Adipocyte (in vitro differentiated cells): ENCODE data around the gene HMCN2.

Experiments
- DNase-seq: peaks from one replicate; pipeline ENCODE4 v3.0.0-alpha.2; 2015; ENCODE audit warnings: low read depth
- H3K27me3 ChIP-seq: replicated peaks from 2 replicates; pipeline ENCODE4 v1.7.0; 2013; ENCODE audit warnings: mild to moderate bottlenecking, low read length, moderate library complexity; ENCODE audit not compliant: control insufficient read depth, insufficient read depth
- H3K36me3 ChIP-seq: 2 replicates; pipeline ENCODE4 v1.7.0; 2013; ENCODE audit warnings: low read length, mild to moderate bottlenecking, moderate library complexity; ENCODE audit not compliant: control insufficient read depth, insufficient read depth, severe bottlenecking
- H3K4me1 ChIP-seq: 2 replicates; pipeline ENCODE4 v1.7.0; 2013; ENCODE audit warnings: mild to moderate bottlenecking, low read length, moderate library complexity; ENCODE audit not compliant: control insufficient read depth, insufficient read depth
- H3K4me3 ChIP-seq: 2 replicates; pipeline ENCODE4 v1.7.0; 2013; ENCODE audit warnings: mild to moderate bottlenecking, low read length, moderate library complexity
- H3K9ac ChIP-seq: 2 replicates; pipeline ENCODE4 v1.7.0; 2013; ENCODE audit warnings: mild to moderate bottlenecking, low read length, moderate library complexity
- H3K9me3 ChIP-seq: 2 replicates; pipeline ENCODE4 v1.7.0; 2013; ENCODE audit warnings: mild to moderate bottlenecking, low read length, moderate library complexity; ENCODE audit not compliant: control insufficient read depth

The HMCN2 gene

DNA sequence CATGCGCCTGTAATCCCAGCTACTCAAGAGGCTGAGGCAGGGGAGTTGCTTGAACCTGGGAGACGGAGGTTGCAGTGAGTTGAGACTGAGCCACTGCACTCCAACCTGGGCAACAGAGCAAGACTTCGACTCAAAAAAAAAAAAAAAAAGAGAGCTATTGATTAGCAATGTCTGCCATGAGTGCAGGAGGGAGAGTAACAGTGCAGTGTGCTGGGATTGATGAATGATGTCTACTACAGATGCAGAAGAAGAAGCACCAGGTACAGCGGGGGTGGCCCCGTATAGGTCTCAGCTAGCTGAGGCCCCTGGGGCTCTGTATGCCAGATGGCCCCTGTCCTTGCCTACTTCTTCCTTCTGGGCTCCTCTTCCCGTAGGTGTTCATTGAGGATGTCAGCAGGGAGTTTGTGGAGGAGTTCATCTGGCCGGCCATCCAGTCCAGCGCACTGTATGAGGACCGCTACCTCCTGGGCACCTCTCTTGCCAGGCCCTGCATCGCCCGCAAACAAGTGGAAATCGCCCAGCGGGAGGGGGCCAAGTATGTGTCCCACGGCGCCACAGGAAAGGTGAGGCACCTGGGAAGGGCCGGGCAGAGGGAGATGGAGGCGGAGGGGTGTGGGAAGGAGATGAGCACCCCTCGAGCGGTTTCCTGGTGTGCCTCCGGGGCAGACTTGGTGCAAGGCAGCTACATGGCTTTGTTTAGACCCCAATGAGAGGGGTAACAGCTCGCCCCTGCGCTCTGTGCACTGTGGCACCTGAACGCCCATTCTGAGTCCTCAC, 192.7 kb downstream of the HMCN2 start:
- Histone ChIP-seq H3K9me3 (no peaks in the 10 kb centered on the region), H3K4me3 (no peak overlapping the region), H3K27me3 (no peaks in the 10 kb centered on the region), H3K36me3 (peaks cover 92% of the 10 kb centered on the region), H3K4me1 (peaks cover 2% of the 10 kb centered on the region), H3K9ac (no peak overlapping the region)
- no peak for DNase-seq

DNA sequence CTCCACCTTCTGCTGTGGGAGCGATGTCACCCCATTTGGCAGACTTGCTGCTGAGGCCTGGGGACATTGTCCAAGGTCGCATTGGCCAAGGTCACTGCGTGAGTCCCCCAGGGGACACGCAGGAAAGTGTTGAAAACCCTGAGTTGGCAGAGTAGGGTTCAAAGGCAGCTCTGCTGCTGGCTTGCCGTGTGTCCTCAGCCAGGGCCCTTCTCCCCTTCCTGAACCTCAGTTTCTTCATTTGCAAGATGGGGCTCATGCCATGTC, 193.2 kb downstream of the HMCN2 start:
- Histone ChIP-seq H3K4me1 (peaks cover 2% of the 10 kb centered on the region), H3K36me3 (peaks cover 94% of the 10 kb centered on the region), H3K9me3 (no peaks in the 10 kb centered on the region), H3K9ac (peak overlapping the region; percentile 18), H3K4me3 (no peak overlapping the region), H3K27me3 (no peaks in the 10 kb centered on the region)
- DNase-seq, result no peak

- H3K4me3 ChIP-seq, result no peak overlapping the region
- H3K9ac ChIP-seq, result peak overlapping the region; percentile 18
- H3K9me3 ChIP-seq, result no peaks in the 10 kb centered on the region
- DNase-seq, result no peak
- peaks cover 2% of the 10 kb centered on the region for H3K4me1 ChIP-seq
- H3K27me3 ChIP-seq, result no peaks in the 10 kb centered on the region
- H3K36me3 ChIP-seq, result peaks cover 94% of the 10 kb centered on the region
Measured at GRCh38 chr9:130459151-130459550, 193.6 kb downstream of the HMCN2 start.

GRCh38 chr9:130459941-130460669, 194.5 kb downstream of the HMCN2 start:
- no peaks in the 10 kb centered on the region for H3K27me3 ChIP-seq
- no peak for DNase-seq
- no peak overlapping the region for H3K4me3 ChIP-seq
- H3K9me3 ChIP-seq, result no peaks in the 10 kb centered on the region
- peaks cover 2% of the 10 kb centered on the region for H3K4me1 ChIP-seq
- no peak overlapping the region for H3K9ac ChIP-seq
- H3K36me3 ChIP-seq, result peaks cover 91% of the 10 kb centered on the region

DNA sequence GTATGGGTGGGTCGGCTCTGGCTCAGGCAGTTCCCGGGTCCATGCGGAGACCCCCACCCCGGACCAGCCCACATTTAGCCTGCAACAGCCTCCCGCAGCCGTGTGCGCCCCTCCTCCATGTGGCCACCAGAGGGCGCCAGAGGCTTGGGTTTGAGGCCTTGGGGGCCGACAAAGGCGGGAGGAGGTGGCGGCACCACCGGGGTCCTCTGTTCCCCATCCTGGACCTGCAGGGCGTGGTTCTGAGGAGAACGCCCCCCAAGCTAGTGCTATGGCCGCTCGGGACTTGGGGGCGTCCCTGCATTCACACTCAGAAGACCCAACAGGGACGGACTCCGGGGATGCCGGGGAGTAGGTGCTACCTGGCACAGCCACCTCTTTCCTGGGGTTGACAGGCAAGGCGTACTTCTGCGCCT, 195.7 kb downstream of the HMCN2 start:
- no peaks in the 10 kb centered on the region for H3K9me3 ChIP-seq
- peaks cover 2% of the 10 kb centered on the region for H3K4me1 ChIP-seq
- H3K36me3 ChIP-seq, result peaks cover 93% of the 10 kb centered on the region
- no peak overlapping the region for H3K9ac ChIP-seq
- no peaks in the 10 kb centered on the region for H3K27me3 ChIP-seq
- H3K4me3 ChIP-seq, result no peak overlapping the region
- DNase-seq, result peak; percentile 75

- no peak for DNase-seq
- Histone ChIP-seq H3K4me1 (peaks cover 2% of the 10 kb centered on the region), H3K36me3 (peaks cover 95% of the 10 kb centered on the region), H3K9me3 (no peaks in the 10 kb centered on the region), H3K4me3 (no peak overlapping the region), H3K9ac (no peak overlapping the region), H3K27me3 (no peaks in the 10 kb centered on the region)
Measured at GRCh38 chr9:130461731-130462130, 196.2 kb downstream of the HMCN2 start.

DNA sequence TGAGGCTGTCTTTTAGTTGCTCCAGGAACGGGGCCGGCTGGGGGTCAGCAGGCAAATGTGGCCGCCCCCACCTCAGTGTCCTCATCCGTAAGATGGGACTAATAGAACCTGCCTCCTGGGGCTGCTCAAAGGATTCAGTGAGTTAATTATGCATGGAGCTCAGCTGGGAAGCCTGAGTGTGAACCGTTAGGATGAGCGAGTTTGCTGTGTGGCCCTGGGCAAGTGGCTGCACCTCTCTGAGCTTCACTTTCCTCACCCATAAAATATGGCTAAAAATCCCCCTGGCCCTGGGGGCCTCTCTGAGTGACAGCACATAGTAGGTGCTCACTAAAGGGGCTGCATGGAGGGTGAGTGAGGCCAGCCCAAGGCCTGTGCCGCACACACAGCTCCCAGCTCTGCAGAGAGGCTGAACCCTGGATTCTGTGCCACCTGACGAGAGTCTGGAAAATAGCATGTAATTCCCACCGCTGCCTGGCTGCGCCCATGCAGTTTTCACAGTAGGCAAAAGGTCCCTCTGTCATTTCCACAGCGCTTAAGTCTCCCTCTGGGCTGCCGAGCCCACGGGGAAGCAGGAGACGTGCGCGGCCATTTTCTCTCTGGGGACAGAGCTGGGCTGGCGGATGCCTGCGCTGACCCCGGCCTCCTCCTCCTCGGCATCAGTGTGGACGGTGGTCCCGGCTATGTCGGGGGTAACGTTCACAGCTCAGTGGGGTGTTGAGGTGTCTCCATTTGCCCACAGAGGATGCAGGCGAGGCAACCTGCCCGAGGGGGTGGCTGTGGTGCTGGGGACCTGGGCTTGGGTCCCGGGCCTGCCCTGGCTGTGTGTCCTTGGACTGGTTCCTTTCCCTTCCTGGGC, 197.4 kb downstream of the HMCN2 start:
- no peaks in the 10 kb centered on the region for H3K27me3 ChIP-seq
- H3K4me3 ChIP-seq, result no peak overlapping the region
- no peaks in the 10 kb centered on the region for H3K9me3 ChIP-seq
- peaks cover 2% of the 10 kb centered on the region for H3K4me1 ChIP-seq
- peaks cover 95% of the 10 kb centered on the region for H3K36me3 ChIP-seq
- no peak for DNase-seq
- H3K9ac ChIP-seq, result no peak overlapping the region

- Histone ChIP-seq H3K4me3 (no peak overlapping the region), H3K27me3 (no peaks in the 10 kb centered on the region), H3K36me3 (peaks cover 95% of the 10 kb centered on the region), H3K9me3 (no peaks in the 10 kb centered on the region), H3K4me1 (peaks cover under 1% of the 10 kb centered on the region), H3K9ac (no peak overlapping the region)
- DNase-seq, result no peak
Measured at GRCh38 chr9:130463763-130464745, 198.5 kb downstream of the HMCN2 start.

- no peaks in the 10 kb centered on the region for H3K4me1 ChIP-seq
- no peaks in the 10 kb centered on the region for H3K27me3 ChIP-seq
- no peak for DNase-seq
- H3K4me3 ChIP-seq, result no peak overlapping the region
- no peaks in the 10 kb centered on the region for H3K9me3 ChIP-seq
- no peak overlapping the region for H3K9ac ChIP-seq
- H3K36me3 ChIP-seq, result peaks cover 96% of the 10 kb centered on the region
Measured at GRCh38 chr9:130465383-130466096, 200.0 kb downstream of the HMCN2 start.

DNA sequence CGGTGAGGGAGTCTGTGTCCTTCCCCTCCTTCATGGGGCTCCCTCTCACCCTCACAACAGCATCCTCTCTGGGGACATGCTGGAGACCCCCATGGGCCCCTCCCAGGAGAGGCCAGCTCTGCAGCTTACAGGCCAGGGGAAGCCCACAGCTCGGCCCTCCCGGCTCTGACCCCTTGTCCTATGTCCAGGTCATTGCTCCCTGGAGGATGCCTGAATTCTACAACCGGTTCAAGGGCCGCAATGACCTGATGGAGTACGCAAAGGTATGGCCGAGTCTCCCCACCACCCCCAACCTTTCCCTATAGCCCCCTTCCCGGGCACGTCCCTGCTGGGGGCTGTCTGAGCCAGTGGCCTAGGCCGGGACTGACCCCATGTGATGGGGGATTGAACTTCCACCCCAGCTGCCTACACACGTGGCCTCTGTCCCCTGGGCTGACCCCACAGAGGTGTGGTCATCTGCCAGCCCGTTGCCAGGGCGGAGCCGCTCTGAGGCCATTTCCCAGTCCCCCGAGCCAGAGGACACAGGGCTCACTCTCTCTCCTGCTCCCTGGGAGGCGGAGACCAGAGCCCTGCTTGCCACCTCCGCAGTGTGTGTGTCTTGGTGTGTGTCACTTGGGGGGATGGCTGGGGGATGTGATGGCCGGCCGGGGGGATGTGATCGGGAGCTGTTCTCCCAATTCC, 201.1 kb downstream of the HMCN2 start:
- Histone ChIP-seq H3K4me3 (no peak overlapping the region), H3K36me3 (peaks cover 96% of the 10 kb centered on the region), H3K9me3 (no peaks in the 10 kb centered on the region), H3K9ac (no peak overlapping the region), H3K4me1 (no peaks in the 10 kb centered on the region), H3K27me3 (no peaks in the 10 kb centered on the region)
- no peak for DNase-seq
